Regular cardiac myocyte (primary cell): ENCODE measurements around the gene KLRK1. TPM values are rescaled to one million over a fixed set of nuclear protein-coding genes. Genes with fewer than 3 reads are reported as not detected.

Source experiments
- total RNA-seq: library from RNA; depleted of rRNA; stranded (reverse); fragments of >200 nt; gene quantifications from 2 replicates; pipeline ENCODE4 v1.2.3, GENCODE V29; 2014

KLRK1 gene
- total RNA-seq = not detected in 2 replicates

DNA sequence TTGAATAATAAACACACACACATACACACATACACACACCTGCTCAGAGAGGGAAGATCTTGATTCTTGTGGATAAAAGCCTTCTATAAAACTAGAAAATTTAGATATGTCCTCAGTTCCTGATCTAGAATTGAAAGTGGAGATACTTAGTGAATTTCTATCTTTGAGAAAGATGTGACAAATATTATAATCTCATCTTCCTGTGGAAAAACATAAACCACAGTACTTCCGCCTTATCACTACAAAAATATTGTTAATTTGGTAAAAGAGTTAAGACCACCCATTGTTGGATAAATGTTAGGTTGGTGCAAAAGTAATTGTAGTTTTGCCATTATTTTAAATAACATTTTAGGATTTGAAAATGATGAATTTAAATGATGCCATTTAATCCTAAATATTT is at the start of gene KLRK1:
Gene KLRK1, minus strand, starts transcription at position 138 of the 400 bp plus-strand sequence. CDS start 1,231 bp downstream, outside the sequence.

DNA sequence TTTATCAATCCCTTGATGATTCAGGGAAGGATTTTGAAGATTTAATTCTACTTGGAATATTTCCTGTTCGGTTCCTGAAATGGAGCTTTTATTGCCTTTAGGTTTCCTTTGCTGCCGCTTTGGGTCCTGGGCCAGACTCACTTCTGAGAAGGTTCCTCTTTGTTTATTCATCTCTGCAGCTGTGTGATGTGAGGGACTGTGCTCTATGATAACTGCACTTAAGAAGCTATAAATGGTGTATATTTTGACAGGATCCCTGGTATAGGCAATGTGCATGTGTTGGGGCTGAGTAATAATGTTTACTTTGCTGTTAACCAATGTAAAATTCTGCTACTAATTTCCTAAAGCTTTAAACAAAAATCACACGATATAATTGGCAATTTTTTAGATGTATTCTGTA is 46.0 kb upstream of the KLRK1 start, which contains the start of gene KLRC2:
Gene KLRC2, minus strand, starts transcription at position 195 of the 400 bp plus-strand sequence. Its CDS starts 24 bp downstream, at position 171.

GRCh38 chr12:10420334-10420733 is 30.5 kb upstream of the KLRK1 start, which contains the start of gene KLRC3:
Gene KLRC3 (minus strand): TSS chr12:10420595. CDS start chr12:10420550, 45 bp downstream.

DNA sequence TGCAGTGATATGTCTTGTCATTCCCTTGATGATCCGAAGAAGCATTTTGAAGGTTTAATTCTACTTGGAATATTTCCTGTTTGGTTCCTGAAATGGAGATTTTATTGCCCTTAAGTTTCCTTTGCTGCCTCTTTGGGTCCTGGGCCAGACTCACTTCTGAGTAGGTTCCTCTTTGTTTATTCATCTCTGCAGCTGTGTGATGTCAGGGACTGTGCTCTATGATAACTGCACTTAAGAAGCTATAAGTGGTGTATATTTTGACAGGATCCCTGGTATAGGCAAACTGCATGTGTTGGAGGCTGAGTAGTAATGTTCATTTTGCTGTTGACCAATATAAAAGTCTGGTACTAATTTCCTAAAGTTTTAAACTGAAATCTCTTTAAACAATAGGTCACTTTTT is 19.6 kb upstream of the KLRK1 start, which contains the start of gene KLRC4:
Gene KLRC4, minus strand, starts transcription at position 366 of the 400 bp plus-strand sequence. Its CDS starts 182 bp downstream, at position 184.

Other genes starting within 250 kb of the KLRK1 start
- gene OLR1, start 217.9 kb downstream of the KLRK1 start, total RNA-seq = 1.2 and 1.4 TPM in 2 replicates
- gene TMEM52B, start 211.0 kb downstream of the KLRK1 start, total RNA-seq = under 0.01 and 0.56 TPM in 2 replicates
- gene GABARAPL1, start 177.2 kb downstream of the KLRK1 start, total RNA-seq = 23.0 and 105 TPM in 2 replicates
- under 0.01 and 0.28 TPM in 2 replicates for gene KLRD1, start 82.2 kb downstream of the KLRK1 start, total RNA-seq
- not detected in 2 replicates for gene KLRC4, start 19.7 kb upstream of the KLRK1 start, total RNA-seq
- gene KLRC3, start 30.6 kb upstream of the KLRK1 start, total RNA-seq = not detected in 2 replicates
- gene KLRC2, start 46.0 kb upstream of the KLRK1 start, total RNA-seq = not detected in 2 replicates
- gene KLRC1, start 63.3 kb upstream of the KLRK1 start, total RNA-seq = not detected in 2 replicates
- 0.85 and 1.3 TPM in 2 replicates for gene EIF2S3B, start 115.8 kb upstream of the KLRK1 start, total RNA-seq
- gene MAGOHB, start 223.6 kb upstream of the KLRK1 start, total RNA-seq = 16.3 and 22.6 TPM in 2 replicates